MCF 10A (cell line): ENCODE results near the gene NR0B2. TPM values are rescaled to one million over a fixed set of nuclear protein-coding genes. Genes with fewer than 3 reads are reported as not detected.
A peak's percentile ranks its signal among the peaks of the same experiment; 100 is the strongest.

Experiments
- BruUV-seq: library from RNA; stranded (reverse); fragments of 400-500 nt; replicated peaks from 2 replicates; lab custom pipeline; 2021; lab: Mats Ljungman, UMichigan
- CTCF ChIA-PET: fragments of 300-600 bp; sonication (Branson Sonifier 250); formaldehyde crosslinking; extraction: SDS; loops from one replicate; lab custom pipeline; 2021; ENCODE audit warnings: antibody characterized with exemption, inconsistent platforms; lab: Yijun Ruan, JAX
- POLR2A ChIA-PET: fragments of 300-600, 350-650 bp; sonication (Branson Sonifier 250); formaldehyde crosslinking; extraction: SDS; loops from one replicate; lab custom pipeline; 2020; ENCODE audit warnings: antibody characterized with exemption, inconsistent platforms; lab: Yijun Ruan, JAX
- DNase-seq: peaks from one replicate; pipeline ENCODE4 v3.0.0-alpha.2; 2018; ENCODE audit not compliant: unreplicated experiment
- H3K27ac Mint-ChIP-seq: one replicate; pipeline ENCODE4 v1.8.0; 2022; ENCODE audit warnings: mild to moderate bottlenecking, low read depth, mixed read lengths; ENCODE audit not compliant: unreplicated experiment
- H3K27me3 Mint-ChIP-seq: one replicate; pipeline ENCODE4 v1.8.0; 2022; ENCODE audit warnings: mixed read lengths; ENCODE audit not compliant: insufficient read depth, unreplicated experiment
- H3K36me3 Mint-ChIP-seq: one replicate; pipeline ENCODE4 v1.8.0; 2022; ENCODE audit warnings: mild to moderate bottlenecking, moderate library complexity, mixed read lengths; ENCODE audit not compliant: insufficient read depth, unreplicated experiment
- H3K4me1 Mint-ChIP-seq: one replicate; pipeline ENCODE4 v1.8.0; 2022; ENCODE audit warnings: mixed read lengths; ENCODE audit not compliant: insufficient read depth, unreplicated experiment
- H3K4me3 Mint-ChIP-seq: one replicate; pipeline ENCODE4 v1.8.0; 2022; ENCODE audit warnings: mild to moderate bottlenecking, moderate library complexity, mixed read lengths; ENCODE audit not compliant: unreplicated experiment
- H3K9me3 Mint-ChIP-seq: one replicate; pipeline ENCODE4 v1.8.0; 2022; ENCODE audit warnings: mixed read lengths; ENCODE audit not compliant: unreplicated experiment
- intact Hi-C: fragments of 100-400 bp; cut with micrococcal nuclease; formaldehyde crosslinking; loops from 2 replicates; pipeline ENCODE4 v1.14.1; 2022
- total RNA-seq: library from RNA; stranded (reverse); gene quantifications from 2 replicates; pipeline ENCODE4 v1.2.3, GENCODE V29; 2022
- TF ChIP-seq, protein P1 (sequence below): fragments of 200-600 bp; IDR thresholded peaks from one replicate; pipeline ENCODE4 v1.8.0; 2022; ENCODE audit warnings: antibody characterized with exemption, mild to moderate bottlenecking; ENCODE audit not compliant: unreplicated experiment

Gene NR0B2
- total RNA-seq, 1 experiment from 2014 or later, result not detected

DNA sequence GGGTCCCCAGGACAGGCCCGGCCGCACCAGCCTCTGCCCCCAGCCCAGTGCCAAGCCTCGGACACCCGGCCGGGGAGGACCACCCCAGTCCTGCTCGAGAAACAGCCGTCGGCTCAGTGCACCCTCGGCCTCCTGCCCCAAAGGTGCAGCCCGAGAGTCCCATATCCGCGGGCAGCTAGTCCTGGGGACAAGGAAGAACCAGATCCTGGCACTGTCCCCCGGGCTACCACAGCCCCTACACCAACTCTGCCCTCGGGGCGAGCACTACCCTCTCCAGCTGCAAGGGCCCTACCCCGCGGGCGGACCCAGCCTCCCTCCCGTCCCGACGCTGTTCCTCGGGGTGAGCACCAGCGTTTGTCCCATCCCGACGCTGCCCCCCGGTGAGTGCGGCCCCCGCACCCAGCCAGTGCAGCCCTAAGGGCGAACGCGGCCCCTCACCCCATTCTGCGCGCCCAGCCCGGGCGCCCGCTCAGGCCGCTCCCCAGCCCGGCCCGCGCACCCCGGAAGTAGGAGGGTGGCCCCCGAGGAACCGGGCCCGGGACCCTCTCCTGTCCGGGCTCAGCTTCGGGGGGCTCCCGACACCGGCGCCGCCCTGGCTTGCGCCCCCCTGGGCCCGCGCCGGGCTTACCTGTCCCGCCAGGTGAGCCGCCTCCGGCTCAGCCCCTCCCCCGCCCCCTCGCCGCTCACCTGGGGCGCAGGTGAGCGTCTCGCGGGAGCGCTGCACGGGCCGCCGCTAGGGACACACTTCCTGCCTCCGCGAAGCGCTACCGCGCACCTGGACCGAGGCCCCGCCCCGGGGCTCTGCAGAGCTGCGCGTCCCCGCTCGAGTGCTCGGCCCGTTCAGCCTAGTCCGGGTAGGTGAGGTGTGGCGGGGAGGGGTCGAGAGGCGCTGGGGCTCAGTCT lies 46.2 kb upstream of the NR0B2 start, which contains the start of gene KDF1:
KDF1 (minus strand) TSS at position 747 of the 903 bp plus-strand sequence. CDS start 8,088 bp downstream, outside the sequence.
- TF ChIP-seq, protein P1, sequence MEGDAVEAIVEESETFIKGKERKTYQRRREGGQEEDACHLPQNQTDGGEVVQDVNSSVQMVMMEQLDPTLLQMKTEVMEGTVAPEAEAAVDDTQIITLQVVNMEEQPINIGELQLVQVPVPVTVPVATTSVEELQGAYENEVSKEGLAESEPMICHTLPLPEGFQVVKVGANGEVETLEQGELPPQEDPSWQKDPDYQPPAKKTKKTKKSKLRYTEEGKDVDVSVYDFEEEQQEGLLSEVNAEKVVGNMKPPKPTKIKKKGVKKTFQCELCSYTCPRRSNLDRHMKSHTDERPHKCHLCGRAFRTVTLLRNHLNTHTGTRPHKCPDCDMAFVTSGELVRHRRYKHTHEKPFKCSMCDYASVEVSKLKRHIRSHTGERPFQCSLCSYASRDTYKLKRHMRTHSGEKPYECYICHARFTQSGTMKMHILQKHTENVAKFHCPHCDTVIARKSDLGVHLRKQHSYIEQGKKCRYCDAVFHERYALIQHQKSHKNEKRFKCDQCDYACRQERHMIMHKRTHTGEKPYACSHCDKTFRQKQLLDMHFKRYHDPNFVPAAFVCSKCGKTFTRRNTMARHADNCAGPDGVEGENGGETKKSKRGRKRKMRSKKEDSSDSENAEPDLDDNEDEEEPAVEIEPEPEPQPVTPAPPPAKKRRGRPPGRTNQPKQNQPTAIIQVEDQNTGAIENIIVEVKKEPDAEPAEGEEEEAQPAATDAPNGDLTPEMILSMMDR, result peak; percentile 15
- intact Hi-C loops, result no loop called here
- ChIA-PET CTCF (interaction anchor here (0.6 to 1.0 kb wide), 7 partner anchors 22 to 711 kb away, joined by 3 to 5 read pairs (median 3); no protein-coding TSS in a partner anchor), POLR2A (interaction anchor here (0.7 to 5.7 kb wide), 22 partner anchors 9 to 429 kb away, joined by 3 to 160 read pairs (median 6); partner anchors contain the start of genes GPATCH3, GPN2, NUDC and TENT5B)
- no peaks in the 10 kb centered on the region for H3K9me3 Mint-ChIP-seq
- peak within 1 kb of the TSS; percentile 85 for H3K27ac Mint-ChIP-seq
- DNase-seq, result peak; percentile 80
- BruUV-seq, result no TSS peak
- H3K4me1 Mint-ChIP-seq, result peaks cover 36% of the 10 kb centered on the region
- no peaks in the 10 kb centered on the region for H3K27me3 Mint-ChIP-seq
- H3K4me3 Mint-ChIP-seq, result peak within 1 kb of the TSS; percentile 91
- peaks cover 10% of the 10 kb centered on the region for H3K36me3 Mint-ChIP-seq

DNA sequence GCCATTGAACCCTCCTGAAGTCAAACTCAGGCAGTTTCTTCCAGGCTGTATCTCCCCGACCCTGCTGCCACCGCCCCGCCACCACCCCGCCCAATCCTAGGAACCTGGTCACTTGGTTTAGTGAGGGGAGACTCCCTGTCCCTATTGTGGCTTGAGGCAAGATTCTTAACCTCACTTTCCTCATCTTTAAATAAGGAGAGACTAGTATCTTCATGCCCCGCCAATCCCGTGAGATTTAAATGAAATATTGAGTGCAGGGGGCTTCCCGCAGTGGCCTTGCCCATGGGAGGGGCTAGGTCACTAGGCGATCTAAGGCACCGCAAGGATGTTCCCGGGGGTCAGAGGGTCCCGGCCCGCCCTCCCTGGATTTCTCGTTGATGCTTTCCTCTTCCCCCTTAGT lies 45.5 kb upstream of the NR0B2 start:
- no peaks in the 10 kb centered on the region for H3K9me3 Mint-ChIP-seq
- intact Hi-C loops, result no loop called here
- no peaks in the 10 kb centered on the region for H3K27me3 Mint-ChIP-seq
- peak overlapping the region; percentile 91 for H3K4me3 Mint-ChIP-seq
- BruUV-seq, result no TSS peak
- DNase-seq, result no peak
- peak overlapping the region; percentile 85 for H3K27ac Mint-ChIP-seq
- H3K36me3 Mint-ChIP-seq, result peaks cover 10% of the 10 kb centered on the region
- H3K4me1 Mint-ChIP-seq, result peaks cover 34% of the 10 kb centered on the region
- ChIA-PET CTCF (interaction anchor here (0.9 kb wide), 1 partner anchor 23 kb away, joined by 3 read pairs; no protein-coding TSS in a partner anchor), POLR2A (interaction anchor here (0.9 to 5.7 kb wide), 7 partner anchors 9 to 65 kb away, joined by 3 to 160 read pairs (median 14); partner anchors contain the start of genes GPATCH3, TENT5B and TRNP1)
- TF ChIP-seq, protein P1, result no peak

DNA sequence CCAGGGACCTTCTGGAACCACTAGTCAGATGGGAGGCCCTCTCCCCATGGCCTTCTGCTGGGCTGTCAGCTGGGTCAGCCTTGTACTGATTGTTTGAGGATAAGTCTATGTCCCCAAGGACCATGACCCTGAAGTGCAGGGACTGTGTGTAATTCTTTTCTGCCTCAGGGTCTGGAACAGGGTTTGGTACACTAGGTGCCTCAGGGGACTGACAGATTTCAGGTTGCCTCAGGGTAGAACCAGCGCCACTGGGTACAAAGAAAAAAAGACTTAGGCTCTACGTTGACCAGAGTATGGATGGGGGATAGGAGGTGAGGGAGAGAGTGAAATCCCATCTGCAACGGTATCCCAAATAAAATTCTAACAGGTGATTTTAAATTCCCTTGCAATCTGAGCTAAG lies 43.5 kb upstream of the NR0B2 start:
- H3K4me3 Mint-ChIP-seq, result no peak overlapping the region
- H3K9me3 Mint-ChIP-seq, result no peaks in the 10 kb centered on the region
- no peaks in the 10 kb centered on the region for H3K27me3 Mint-ChIP-seq
- no peak for DNase-seq
- intact Hi-C loops, result no loop called here
- H3K36me3 Mint-ChIP-seq, result peaks cover 26% of the 10 kb centered on the region
- H3K27ac Mint-ChIP-seq, result no peak overlapping the region
- ChIA-PET CTCF (interaction anchor here (0.7 kb wide), 2 partner anchors 12 to 619 kb away, joined by 3 read pairs; no protein-coding TSS in a partner anchor), POLR2A (interaction anchor here (1.0 to 1.2 kb wide), 2 partner anchors 10 to 34 kb away, joined by 3 read pairs; no protein-coding TSS in a partner anchor)
- TF ChIP-seq, protein P1, result no peak
- H3K4me1 Mint-ChIP-seq, result peaks cover 19% of the 10 kb centered on the region
- BruUV-seq, result no TSS peak

DNA sequence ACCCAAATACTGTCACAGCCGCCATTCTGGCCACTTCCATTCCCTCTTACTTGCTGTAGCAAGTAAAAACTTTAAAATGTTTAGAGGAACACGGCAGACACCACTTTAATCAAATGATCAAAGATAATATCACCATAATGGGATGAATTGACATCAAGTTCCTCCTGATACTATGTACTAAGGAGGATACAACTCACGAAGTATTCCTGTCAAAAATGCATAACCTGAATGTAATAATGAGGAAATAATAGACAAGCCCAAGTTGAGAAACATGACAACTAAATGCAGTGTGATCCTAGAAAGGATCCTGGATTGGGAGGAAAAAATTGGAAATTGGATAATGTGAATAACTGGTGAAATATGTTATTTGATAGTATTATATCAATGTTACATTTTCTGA lies 42.5 kb upstream of the NR0B2 start:
- no peak for DNase-seq
- Mint-ChIP-seq H3K4me1 (peaks cover 11% of the 10 kb centered on the region), H3K27ac (no peak overlapping the region), H3K4me3 (no peak overlapping the region), H3K27me3 (no peaks in the 10 kb centered on the region), H3K36me3 (peaks cover 32% of the 10 kb centered on the region), H3K9me3 (no peaks in the 10 kb centered on the region)
- intact Hi-C loops, result no loop called here
- no TSS peak for BruUV-seq
- TF ChIP-seq, protein P1, result no peak
- CTCF ChIA-PET, result no interaction called here
- POLR2A ChIA-PET, result no interaction called here
